NB4 (cell line): ENCODE results near the gene PRSS1.

Experiments used
- MAX ChIP-seq: IDR thresholded peaks from 2 replicates; pipeline ENCODE4 v1.6.1; 2011; ENCODE audit warnings: low read depth, low read length
- POLR2A ChIP-seq: IDR thresholded peaks from 2 replicates; pipeline ENCODE4 v1.6.1; 2011; ENCODE audit warnings: mild to moderate bottlenecking; ENCODE audit not compliant: insufficient read length; ENCODE audit errors: extremely low read depth
- TF ChIP-seq, protein P1 (sequence below): IDR thresholded peaks from one replicate; pipeline ENCODE4 v1.5.1; 2012; ENCODE audit warnings: low read depth, low read length

DNA sequence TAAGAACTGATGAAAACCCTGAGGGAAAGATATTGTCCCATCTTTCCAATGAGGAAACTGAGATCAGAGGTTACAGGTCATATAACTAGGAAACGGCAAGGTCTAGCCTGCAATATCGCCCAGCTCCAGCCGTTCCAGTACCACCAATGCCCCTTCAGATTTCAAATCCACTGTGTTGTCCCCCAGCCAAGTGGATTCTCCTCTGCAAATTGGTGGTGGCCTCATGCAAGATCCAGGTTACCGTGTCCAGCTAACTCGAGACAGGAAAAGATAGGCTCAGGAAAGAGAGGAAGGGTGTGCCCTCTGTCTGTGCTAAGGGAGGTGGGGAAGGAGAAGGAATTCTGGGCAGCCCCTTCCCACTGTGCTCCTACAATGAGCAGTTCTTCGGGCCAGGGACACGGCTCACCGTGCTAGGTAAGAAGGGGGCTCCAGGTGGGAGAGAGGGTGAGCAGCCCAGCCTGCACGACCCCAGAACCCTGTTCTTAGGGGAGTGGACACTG lies 46.8 kb downstream of the PRSS1 start:
- TF ChIP-seq, protein P1, sequence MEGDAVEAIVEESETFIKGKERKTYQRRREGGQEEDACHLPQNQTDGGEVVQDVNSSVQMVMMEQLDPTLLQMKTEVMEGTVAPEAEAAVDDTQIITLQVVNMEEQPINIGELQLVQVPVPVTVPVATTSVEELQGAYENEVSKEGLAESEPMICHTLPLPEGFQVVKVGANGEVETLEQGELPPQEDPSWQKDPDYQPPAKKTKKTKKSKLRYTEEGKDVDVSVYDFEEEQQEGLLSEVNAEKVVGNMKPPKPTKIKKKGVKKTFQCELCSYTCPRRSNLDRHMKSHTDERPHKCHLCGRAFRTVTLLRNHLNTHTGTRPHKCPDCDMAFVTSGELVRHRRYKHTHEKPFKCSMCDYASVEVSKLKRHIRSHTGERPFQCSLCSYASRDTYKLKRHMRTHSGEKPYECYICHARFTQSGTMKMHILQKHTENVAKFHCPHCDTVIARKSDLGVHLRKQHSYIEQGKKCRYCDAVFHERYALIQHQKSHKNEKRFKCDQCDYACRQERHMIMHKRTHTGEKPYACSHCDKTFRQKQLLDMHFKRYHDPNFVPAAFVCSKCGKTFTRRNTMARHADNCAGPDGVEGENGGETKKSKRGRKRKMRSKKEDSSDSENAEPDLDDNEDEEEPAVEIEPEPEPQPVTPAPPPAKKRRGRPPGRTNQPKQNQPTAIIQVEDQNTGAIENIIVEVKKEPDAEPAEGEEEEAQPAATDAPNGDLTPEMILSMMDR, result no peak
- TF ChIP-seq MAX (no peak), POLR2A (no peak)
